Effector memory CD4-positive, alpha-beta T cell (primary cell): ENCODE data around the gene SFN.

ENCODE experiments used
- DNase-seq, 3 donors: peaks; one replicate each; pipeline ENCODE4 v3.0.0-alpha.2; 2020
- H3K27ac ChIP-seq: 2 replicates; pipeline ENCODE4 v1.7.0; 2013; ENCODE audit warnings: mild to moderate bottlenecking, low read length, moderate library complexity; ENCODE audit not compliant: insufficient read depth, poor library complexity, severe bottlenecking
- H3K27me3 ChIP-seq: replicated peaks from 2 replicates; pipeline ENCODE4 v1.7.0; 2013; ENCODE audit warnings: mild to moderate bottlenecking, low read length; ENCODE audit not compliant: insufficient read depth, control insufficient read depth, poor library complexity, severe bottlenecking
- H3K36me3 ChIP-seq: 2 replicates; pipeline ENCODE4 v1.7.0; 2013; ENCODE audit warnings: mild to moderate bottlenecking, low read length, moderate library complexity; ENCODE audit not compliant: control insufficient read depth, insufficient read depth
- H3K4me1 ChIP-seq: 2 replicates; pipeline ENCODE4 v1.7.0; 2013; ENCODE audit warnings: low read length, mild to moderate bottlenecking; ENCODE audit not compliant: control insufficient read depth, insufficient read depth, poor library complexity, severe bottlenecking
- H3K4me3 ChIP-seq: 2 replicates; pipeline ENCODE4 v1.7.0; 2013; ENCODE audit warnings: low read length, low read depth, mild to moderate bottlenecking; ENCODE audit not compliant: insufficient read depth, poor library complexity, severe bottlenecking
- H3K9me3 ChIP-seq: 2 replicates; pipeline ENCODE4 v1.7.0; 2013; ENCODE audit warnings: mild to moderate bottlenecking, low read length, moderate library complexity; ENCODE audit not compliant: control insufficient read depth

The SFN gene

DNA sequence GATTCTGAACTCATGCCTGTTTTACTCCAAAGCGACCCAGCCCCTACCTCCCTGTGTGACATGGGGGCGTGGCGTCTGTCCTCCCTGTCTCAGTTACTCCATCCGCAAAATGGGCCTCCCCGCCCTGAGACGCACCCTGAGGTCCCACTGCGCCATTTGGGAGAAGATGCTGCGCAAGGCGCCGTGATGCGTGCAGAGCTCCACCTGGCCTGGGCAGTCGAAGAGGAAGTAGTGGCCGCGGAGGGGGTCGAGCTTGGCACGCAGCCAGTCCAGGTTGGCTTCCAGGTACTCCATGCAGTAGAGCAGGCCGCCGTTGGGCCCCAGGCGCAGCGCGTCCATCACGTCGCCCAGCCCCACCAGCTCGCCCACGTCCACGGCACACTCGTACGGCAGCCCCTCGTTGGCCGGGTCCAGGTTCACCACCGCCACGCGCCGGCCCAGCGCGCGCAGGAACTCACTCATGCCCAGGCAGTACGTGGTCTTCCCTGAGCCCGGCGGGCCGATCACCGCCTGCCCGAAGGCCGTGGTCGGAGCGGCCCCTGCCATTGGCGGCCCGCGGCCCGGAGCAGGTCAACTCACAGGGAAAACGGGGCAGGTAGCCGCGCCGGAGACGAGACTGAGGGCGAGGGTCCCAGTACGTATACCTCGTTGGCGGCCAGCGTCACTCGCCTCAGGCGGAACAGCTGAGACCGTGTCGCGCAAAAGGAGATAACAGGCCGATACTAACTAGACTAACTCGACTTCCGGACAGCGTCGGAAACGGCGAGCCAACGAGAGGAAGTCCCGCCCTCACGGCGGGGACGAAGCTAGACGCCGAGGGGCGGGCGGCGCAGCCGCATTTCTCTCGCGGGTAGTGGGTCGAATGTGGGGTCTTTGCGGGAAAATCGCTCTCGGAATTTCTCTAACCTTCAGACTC, 26.9 kb downstream of the SFN start, which contains the start of gene GPN2:
Gene GPN2 (minus strand): TSS at position 733 of the 916 bp plus-strand sequence. CDS start 187 bp downstream, at position 546.
- Histone ChIP-seq H3K27me3 (no peaks in the 10 kb centered on the region), H3K4me3 (peak within 1 kb of the TSS; percentile 85), H3K9me3 (no peaks in the 10 kb centered on the region), H3K4me1 (peaks cover 13% of the 10 kb centered on the region), H3K27ac (peak within 1 kb of the TSS; percentile 80), H3K36me3 (peaks cover 48% of the 10 kb centered on the region)
- peak; percentile 56 to 70 (median 65) for DNase-seq

DNA sequence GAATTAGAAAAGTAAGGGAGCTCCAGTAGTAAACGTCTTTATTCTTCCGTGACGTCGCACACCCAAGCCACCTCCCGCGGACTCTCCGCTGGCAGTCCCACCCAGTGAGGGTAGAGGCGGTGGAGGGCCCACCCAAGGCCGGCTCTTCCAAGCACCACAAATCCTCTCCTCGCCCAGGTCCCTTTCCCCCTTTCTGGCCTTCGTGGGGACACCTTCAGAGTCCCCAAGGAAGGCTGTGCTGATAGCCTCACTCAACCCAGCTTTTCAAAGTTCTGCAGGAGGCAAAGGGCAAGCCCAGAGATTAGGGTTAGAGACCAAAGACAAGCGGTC, 27.5 kb downstream of the SFN start:
- Histone ChIP-seq H3K27ac (peak overlapping the region; percentile 80), H3K27me3 (no peaks in the 10 kb centered on the region), H3K4me1 (peaks cover 13% of the 10 kb centered on the region), H3K4me3 (peak overlapping the region; percentile 85), H3K9me3 (no peaks in the 10 kb centered on the region), H3K36me3 (peaks cover 48% of the 10 kb centered on the region)
- no peak for DNase-seq

DNA sequence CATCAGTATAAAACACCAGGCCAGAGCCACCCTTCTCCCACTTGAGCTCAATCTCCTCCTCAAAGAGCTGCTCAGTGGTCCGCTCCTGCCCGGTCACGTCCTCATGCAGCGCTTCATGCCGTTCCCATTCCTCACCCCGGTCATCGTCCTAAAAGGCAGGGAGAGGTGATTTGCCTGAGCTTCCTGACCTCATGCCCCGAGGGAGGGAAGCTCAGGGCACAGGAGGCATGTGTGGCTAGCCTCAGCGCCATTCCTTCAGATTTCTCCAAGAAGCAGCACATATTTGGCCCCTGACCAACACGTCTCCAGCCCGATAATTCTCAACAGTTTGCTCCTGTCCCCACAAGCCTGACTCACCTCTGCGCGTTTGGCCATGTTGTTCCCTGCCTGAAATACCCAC, 31.3 kb downstream of the SFN start:
- H3K27ac ChIP-seq = no peak overlapping the region
- H3K4me3 ChIP-seq = no peak overlapping the region

DNA sequence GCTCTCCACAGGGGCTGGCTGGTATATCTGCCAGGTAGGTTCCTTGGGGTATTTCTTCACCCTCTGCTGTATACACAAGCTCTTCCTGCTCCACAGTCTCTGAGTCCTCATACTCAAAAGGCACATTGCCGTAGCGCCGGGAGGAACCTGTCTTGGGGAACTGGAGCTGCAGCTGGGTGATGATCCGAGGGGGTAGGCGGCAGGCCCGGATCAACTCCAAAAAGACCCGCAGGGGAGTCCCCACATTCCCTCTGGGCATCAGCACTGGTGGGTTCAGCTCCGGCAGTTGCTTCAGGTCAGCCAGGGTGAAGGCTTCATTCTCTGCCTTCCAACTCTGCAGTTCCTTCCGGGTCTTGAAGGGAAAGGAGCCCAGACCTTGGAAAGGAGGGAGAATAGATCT, 34.4 kb downstream of the SFN start:
- peaks cover 45% of the 10 kb centered on the region for H3K36me3 ChIP-seq
- H3K27me3 ChIP-seq = no peaks in the 10 kb centered on the region

More for the DNA sequence above, 31.3 kb downstream of the SFN start:
- Histone ChIP-seq H3K27me3 (no peaks in the 10 kb centered on the region), H3K9me3 (no peaks in the 10 kb centered on the region), H3K36me3 (peaks cover 48% of the 10 kb centered on the region), H3K4me1 (peaks cover 13% of the 10 kb centered on the region)
- no peak for DNase-seq

DNA sequence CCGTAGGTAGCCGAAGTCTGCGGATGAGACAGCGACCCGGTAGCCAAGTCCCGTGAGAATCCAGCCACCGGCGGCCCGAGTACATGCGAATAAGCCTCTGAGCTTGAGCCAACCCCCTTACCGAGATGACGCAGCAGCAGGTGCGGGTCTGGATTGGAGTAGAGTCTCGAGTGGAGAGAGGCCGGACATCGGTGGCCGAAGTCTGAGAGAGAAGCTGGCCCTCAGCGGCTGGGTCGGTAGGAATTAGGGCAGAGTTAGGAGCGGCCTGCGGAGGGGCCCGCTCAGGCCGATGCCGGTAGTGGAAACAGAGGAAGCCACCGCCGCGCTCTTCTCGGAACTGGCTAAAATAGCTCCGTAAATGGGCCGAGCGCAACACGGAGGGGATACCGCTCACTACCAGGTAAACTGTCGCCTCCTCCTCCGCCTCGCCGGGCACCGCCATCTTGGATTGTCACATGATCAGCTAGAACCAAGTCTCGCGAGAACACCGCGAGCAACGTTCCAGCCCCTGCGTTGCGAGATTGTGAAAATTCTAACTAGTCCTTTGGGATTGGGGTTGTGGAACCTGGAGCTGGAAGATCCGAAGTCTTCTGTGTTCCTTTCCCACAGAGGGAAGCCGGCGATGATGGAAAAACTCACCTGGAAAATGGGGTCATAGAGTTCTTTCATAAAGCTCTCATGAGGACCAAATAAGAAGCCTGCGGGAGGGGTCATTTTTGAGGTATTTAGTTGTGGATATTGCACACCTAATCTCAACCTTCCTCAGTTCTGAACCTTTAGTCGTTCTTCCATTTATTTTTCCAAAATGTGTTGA, 37.3 kb downstream of the SFN start, which contains the start of gene GPATCH3:
Gene GPATCH3 (minus strand): TSS at position 467 of the 814 bp plus-strand sequence. CDS start 25 bp downstream, at position 442.
- peak; percentile 75 to 86 (median 77) for DNase-seq
- no peaks in the 10 kb centered on the region for H3K27me3 ChIP-seq
- peaks cover 20% of the 10 kb centered on the region for H3K36me3 ChIP-seq
- H3K4me3 ChIP-seq = peak within 1 kb of the TSS; percentile 99
- peaks cover 9% of the 10 kb centered on the region for H3K4me1 ChIP-seq
- H3K9me3 ChIP-seq = no peaks in the 10 kb centered on the region
- peak within 1 kb of the TSS; percentile 92 for H3K27ac ChIP-seq

More for the DNA sequence above, 34.4 kb downstream of the SFN start:
- peaks cover 9% of the 10 kb centered on the region for H3K4me1 ChIP-seq
- H3K27ac ChIP-seq = no peak overlapping the region
- H3K4me3 ChIP-seq = no peak overlapping the region
- DNase-seq = no peak
- no peaks in the 10 kb centered on the region for H3K9me3 ChIP-seq

DNA sequence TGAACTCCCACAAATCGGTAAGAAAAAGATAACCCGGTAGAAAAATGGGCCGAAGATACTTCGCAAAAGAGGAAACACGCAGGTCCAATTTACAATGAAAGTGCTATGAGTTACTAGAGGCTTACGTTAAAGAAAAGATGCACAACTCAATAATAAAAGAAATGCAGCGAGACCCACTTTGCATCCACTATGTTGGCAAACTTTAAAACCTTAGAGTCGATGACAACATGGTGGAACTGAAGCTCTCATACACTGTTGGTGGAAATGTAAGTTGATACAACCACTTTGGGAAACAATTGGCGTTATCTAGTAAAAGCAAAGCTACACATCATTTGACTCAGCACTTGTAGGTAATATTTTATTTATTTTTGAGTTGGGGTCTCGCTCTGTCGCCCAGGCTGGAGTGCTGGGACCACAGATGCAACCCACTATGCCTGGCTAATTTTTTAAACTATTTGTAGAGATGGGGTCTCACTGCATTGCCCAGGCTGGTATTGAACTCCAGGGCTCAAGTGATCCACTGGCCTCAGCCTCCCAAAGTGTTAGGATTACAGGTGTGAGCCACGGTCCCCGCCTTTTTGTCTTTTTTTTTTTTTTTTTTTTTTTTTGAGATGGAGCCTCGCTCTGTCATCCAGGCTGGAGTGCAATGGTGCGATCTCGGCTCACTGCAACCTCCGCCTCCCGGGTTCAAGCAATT, 38.0 kb downstream of the SFN start:
- Histone ChIP-seq H3K4me3 (peak overlapping the region; percentile 99), H3K9me3 (no peaks in the 10 kb centered on the region), H3K36me3 (peaks cover 15% of the 10 kb centered on the region), H3K27ac (peak overlapping the region; percentile 92), H3K27me3 (no peaks in the 10 kb centered on the region), H3K4me1 (peaks cover 9% of the 10 kb centered on the region)
- no peak for DNase-seq

DNA sequence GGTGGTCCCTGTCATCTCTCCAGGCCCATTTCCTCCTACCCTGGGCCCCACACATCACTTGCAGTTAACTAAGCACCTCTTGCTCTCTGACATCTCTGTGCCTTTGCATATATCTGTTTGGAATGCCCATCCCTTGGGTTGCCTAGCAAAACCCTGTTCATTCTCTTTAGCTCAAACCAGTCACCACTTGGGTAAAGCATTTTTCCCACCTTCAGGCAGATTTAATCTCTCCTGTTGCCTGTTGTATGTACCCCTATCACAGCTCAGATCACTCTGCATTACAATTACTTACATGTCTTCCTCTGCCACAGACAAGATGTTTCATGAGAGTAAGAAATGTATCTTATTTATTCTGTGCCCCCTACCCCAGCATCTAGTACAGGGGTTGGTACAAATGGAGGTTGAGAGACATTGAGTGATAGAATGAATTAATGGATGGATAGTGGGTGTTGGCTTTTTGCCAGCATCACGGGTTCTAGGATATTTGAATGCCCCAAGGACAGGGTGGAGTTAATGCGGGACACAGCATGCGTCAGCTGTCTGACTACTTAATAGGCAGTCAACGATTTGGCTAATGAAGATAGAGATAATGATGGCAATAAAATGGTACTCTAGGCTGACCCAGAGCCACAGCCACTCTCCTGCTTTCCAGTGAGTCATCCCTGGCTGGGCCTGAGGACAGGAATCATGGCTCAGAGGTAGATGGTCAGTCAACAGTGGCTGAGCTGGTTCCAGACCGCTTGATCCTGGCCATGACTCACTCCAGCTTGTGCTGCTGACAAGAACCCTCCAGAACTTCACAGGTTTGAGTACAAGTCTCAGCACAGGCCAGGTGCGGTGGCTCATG, 44.3 kb downstream of the SFN start:
- DNase-seq = no peak
- Histone ChIP-seq H3K36me3 (no peaks in the 10 kb centered on the region), H3K9me3 (no peaks in the 10 kb centered on the region), H3K27ac (no peak overlapping the region), H3K4me3 (no peak overlapping the region), H3K27me3 (no peaks in the 10 kb centered on the region), H3K4me1 (no peaks in the 10 kb centered on the region)

DNA sequence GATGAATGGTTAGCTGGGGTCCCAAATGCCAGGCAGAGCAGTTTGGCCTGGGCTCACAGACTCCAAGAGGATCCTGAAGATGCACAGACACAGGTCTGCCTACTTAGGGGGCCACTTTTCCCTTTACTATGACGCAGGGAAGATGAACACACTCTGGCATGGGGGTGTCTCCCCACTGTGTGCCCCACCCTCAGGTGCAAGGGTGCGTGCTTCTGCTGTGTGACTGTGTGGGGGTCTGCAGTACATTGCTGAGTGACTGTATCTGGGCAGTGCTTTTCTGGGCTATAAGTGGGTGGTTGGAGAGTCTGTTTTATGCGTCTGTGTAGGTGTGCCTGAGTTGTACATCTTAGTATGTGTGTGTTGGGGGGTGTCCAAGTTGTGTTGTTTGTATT, 47.0 kb downstream of the SFN start:
- no peak overlapping the region for H3K4me3 ChIP-seq
- DNase-seq = no peak
- H3K36me3 ChIP-seq = no peaks in the 10 kb centered on the region
- no peaks in the 10 kb centered on the region for H3K27me3 ChIP-seq
- no peak overlapping the region for H3K27ac ChIP-seq
- no peaks in the 10 kb centered on the region for H3K4me1 ChIP-seq
- no peaks in the 10 kb centered on the region for H3K9me3 ChIP-seq
